Right atrium auricular region (tissue), 2 donors: ENCODE results near the gene SVIL. TPM values are rescaled to one million over a fixed set of nuclear protein-coding genes. Genes with fewer than 3 reads are reported as not detected.
A peak's percentile ranks its signal among the peaks of the same experiment; 100 is the strongest.

ENCODE experiments used
- DNase-seq: peaks from one replicate; pipeline ENCODE4 v3.0.0-alpha.2; 2019; ENCODE audit warnings: low spot score
- H3K27ac ChIP-seq, 2 donors: fragments of 200-600 bp; sonication (generic); 1 replicate in 1 of 2; 2 replicates in 1 of 2; pipeline ENCODE4 v1.5.1; 2016 to 2019
- H3K27me3 ChIP-seq, 2 donors: fragments of 200-600 bp; sonication (generic); one replicate each; pipeline versions ENCODE4 v1.5.1 to v1.6.0; 2017 to 2019
- H3K36me3 ChIP-seq: fragments of 200-600 bp; sonication (generic); one replicate; pipeline ENCODE4 v1.5.1; 2016
- H3K4me1 ChIP-seq, 2 donors: fragments of 200-600 bp; sonication (generic); one replicate each; pipeline versions ENCODE4 v1.5.1 to v1.6.0; 2017 to 2019
- H3K4me3 ChIP-seq, 2 donors: fragments of 200-600 bp; sonication (generic); 1 replicate in 1 of 2; 2 replicates in 1 of 2; pipeline ENCODE4 v1.5.1; 2017 to 2019; ENCODE audit warnings: mild to moderate bottlenecking in 1 of 2, moderate library complexity in 1 of 2
- H3K9me3 ChIP-seq, 2 donors: fragments of 200-600 bp; sonication (generic); one replicate each; pipeline ENCODE4 v1.5.1; 2019
- CTCF ChIP-seq, 2 donors: fragments of 200-600 bp; sonication (generic); IDR thresholded peaks; one replicate each; pipeline ENCODE4 v1.5.1; 2019; ENCODE audit warnings: antibody characterized with exemption in 2 of 2
- total RNA-seq, 2 donors: library from RNA; depleted of rRNA; stranded (reverse); fragments of >200 nt; gene quantifications; one replicate each; pipeline ENCODE4 v1.1.0, GENCODE V29; 2016

Gene SVIL
- total RNA-seq, 2 donors from 2014 or later: 260 to 340 TPM

DNA sequence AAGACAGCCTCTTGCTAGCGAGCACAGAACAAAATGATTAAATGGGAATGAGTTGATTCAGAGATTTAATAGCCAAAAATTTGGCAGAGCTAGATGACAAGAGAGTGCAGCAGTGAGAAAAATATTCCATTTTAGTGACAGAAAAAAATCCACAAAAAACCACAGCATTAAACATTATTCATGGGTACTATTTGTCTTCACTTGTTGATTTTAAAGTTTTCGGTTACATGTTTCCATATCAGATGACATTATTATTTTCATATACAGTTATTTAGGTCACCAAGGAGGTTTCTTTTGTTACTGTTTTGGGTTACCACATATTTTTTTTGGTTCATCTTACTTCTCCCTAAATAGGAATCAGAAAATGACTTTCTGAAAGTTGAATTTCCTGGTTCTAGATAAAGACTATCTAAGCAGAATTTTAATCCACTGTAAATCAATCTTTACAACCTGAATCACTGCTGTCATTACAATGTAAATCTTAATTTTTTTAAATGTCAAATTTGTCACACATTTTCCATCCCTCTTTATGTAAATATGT lies 87.9 kb downstream of the SVIL start:
- no peak overlapping the region for H3K27ac ChIP-seq

GRCh38 chr10:29545122-29545521 lies 89.6 kb downstream of the SVIL start:
- DNase-seq: no peak
- no peak for TF ChIP-seq CTCF (IDR thresholded peaks at IDR 0.05)

More for the DNA sequence above, 87.9 kb downstream of the SVIL start:
- no peaks in the 10 kb centered on the region for H3K27me3 ChIP-seq
- no peak overlapping the region for H3K4me3 ChIP-seq
- H3K4me1 ChIP-seq: peaks cover 0 to 39% of the 10 kb centered on the region in 2 donors
- TF ChIP-seq CTCF (IDR thresholded peaks at IDR 0.05): no peak
- H3K9me3 ChIP-seq: no peaks in the 10 kb centered on the region
- peaks cover 34% of the 10 kb centered on the region for H3K36me3 ChIP-seq
- no peak for DNase-seq

DNA sequence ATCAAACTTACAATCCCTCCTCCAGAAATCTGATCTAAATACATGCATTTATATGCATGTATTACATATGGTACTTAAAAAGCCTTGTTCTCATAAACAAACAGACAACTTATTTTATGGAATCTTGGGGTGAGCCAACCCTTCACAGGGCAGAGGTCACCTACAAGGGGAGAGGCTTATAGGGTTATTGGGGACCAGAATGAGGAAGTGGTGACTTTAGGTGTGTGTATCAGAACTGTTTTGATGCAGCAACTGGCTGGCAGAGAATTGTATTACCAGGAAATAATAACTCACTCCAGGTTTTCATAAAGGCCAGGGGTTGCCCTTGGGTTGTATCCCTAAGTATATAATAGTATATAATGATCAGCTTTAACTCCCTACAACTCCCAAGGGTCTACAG lies 91.1 kb downstream of the SVIL start:
- Histone ChIP-seq H3K27ac (peak overlapping the region; percentile 47 to 60), H3K27me3 (no peaks in the 10 kb centered on the region), H3K4me1 (peaks cover 0 to 61% of the 10 kb centered on the region in 2 donors), H3K36me3 (peaks cover 19% of the 10 kb centered on the region), H3K4me3 (no peak overlapping the region), H3K9me3 (no peaks in the 10 kb centered on the region)
- TF ChIP-seq CTCF (IDR thresholded peaks at IDR 0.05): no peak
- DNase-seq: no peak

More at GRCh38 chr10:29545122-29545521, 89.6 kb downstream of the SVIL start:
- no peaks in the 10 kb centered on the region for H3K27me3 ChIP-seq
- H3K4me3 ChIP-seq: no peak overlapping the region
- peaks cover 0 to 49% of the 10 kb centered on the region in 2 donors for H3K4me1 ChIP-seq
- H3K36me3 ChIP-seq: peaks cover 21% of the 10 kb centered on the region
- peak overlapping the region; percentile 26 to 40 for H3K27ac ChIP-seq
- no peaks in the 10 kb centered on the region for H3K9me3 ChIP-seq

GRCh38 chr10:29542723-29543122 lies 92.0 kb downstream of the SVIL start:
- Histone ChIP-seq H3K36me3 (peaks cover 17% of the 10 kb centered on the region), H3K4me1 (peaks cover 0 to 64% of the 10 kb centered on the region in 2 donors)

GRCh38 chr10:29541422-29542210 lies 93.2 kb downstream of the SVIL start:
- H3K9me3 ChIP-seq: no peaks in the 10 kb centered on the region
- peaks cover 0 to 72% of the 10 kb centered on the region in 2 donors for H3K4me1 ChIP-seq
- H3K4me3 ChIP-seq: no peak overlapping the region
- DNase-seq: peak; percentile 34
- peaks cover 17% of the 10 kb centered on the region for H3K36me3 ChIP-seq
- no peaks in the 10 kb centered on the region for H3K27me3 ChIP-seq
- H3K27ac ChIP-seq: peak overlapping the region; percentile 2 to 60
- no peak for TF ChIP-seq CTCF (IDR thresholded peaks at IDR 0.05)

More at GRCh38 chr10:29542723-29543122, 92.0 kb downstream of the SVIL start:
- H3K4me3 ChIP-seq: no peak overlapping the region
- peak; percentile 16 for DNase-seq
- peak overlapping the region; percentile 47 to 60 for H3K27ac ChIP-seq
- TF ChIP-seq CTCF (IDR thresholded peaks at IDR 0.05): no peak
- H3K27me3 ChIP-seq: no peaks in the 10 kb centered on the region
- H3K9me3 ChIP-seq: no peaks in the 10 kb centered on the region
